HepG2 (cell line): ENCODE data around the gene GRPEL2. TPM values are rescaled to one million over a fixed set of nuclear protein-coding genes. Genes with fewer than 3 reads are reported as not detected.

Experiments used
- ATF5 ChIP-seq: sonication (generic); formaldehyde crosslinking; IDR thresholded peaks from 2 replicates; pipeline ENCODE4 v1.4.0; 2020; ENCODE audit warnings: mild to moderate bottlenecking, low read depth, missing genetic modification reagents
- BORCS8-MEF2B ChIP-seq: sonication (generic); formaldehyde crosslinking; IDR thresholded peaks from 2 replicates; pipeline ENCODE4 v1.8.0; 2022; ENCODE audit warnings: mild to moderate bottlenecking, missing genetic modification reagents
- CTCF ChIP-seq: sonication (generic); formaldehyde crosslinking; IDR thresholded peaks from 2 replicates; pipeline ENCODE4 v1.5.0; 2020; ENCODE audit warnings: mild to moderate bottlenecking, missing genetic modification reagents, moderate library complexity
- EHMT2 ChIP-seq: fragments of 200-600 bp; sonication (generic); IDR thresholded peaks from 2 replicates; pipeline ENCODE4 v1.7.0; 2017; ENCODE audit warnings: antibody characterized with exemption, low read depth, low read length, borderline replicate concordance
- ETV5 ChIP-seq: IDR thresholded peaks from 2 replicates; pipeline ENCODE4 v1.6.1; 2018; ENCODE audit warnings: missing biosample characterization, missing genetic modification reagents, inconsistent platforms, borderline replicate concordance
- GATAD2A ChIP-seq: IDR thresholded peaks from 2 replicates; pipeline ENCODE4 v1.6.1; 2016
- HDAC1 ChIP-seq: sonication (generic); formaldehyde crosslinking; IDR thresholded peaks from 2 replicates; pipeline ENCODE4 v1.5.1; 2020; ENCODE audit warnings: mild to moderate bottlenecking, missing genetic modification reagents
- MNT ChIP-seq: fragments of 450-650 bp; IDR thresholded peaks from 2 replicates; pipeline ENCODE4 v1.6.1; 2016
- NFIB ChIP-seq: sonication (generic); formaldehyde crosslinking; IDR thresholded peaks from 2 replicates; pipeline ENCODE4 v1.9.0; 2021; ENCODE audit warnings: missing genetic modification reagents, mild to moderate bottlenecking, borderline replicate concordance
- RAD21 ChIP-seq: fragments of 450-650 bp; formaldehyde crosslinking; IDR thresholded peaks from 2 replicates; pipeline ENCODE4 v1.5.0; 2020; ENCODE audit warnings: mild to moderate bottlenecking
- RXRB ChIP-seq: IDR thresholded peaks from 2 replicates; pipeline ENCODE4 v1.6.1; 2016; ENCODE audit warnings: borderline replicate concordance, missing genetic modification reagents, missing compliant biosample characterization
- TEAD3 ChIP-seq: optimal IDR thresholded peaks from 2 replicates; pipeline ENCODE3; 2016; ENCODE audit warnings: borderline replicate concordance
- TOE1 ChIP-seq: sonication (generic); formaldehyde crosslinking; IDR thresholded peaks from 2 replicates; pipeline ENCODE4 v1.4.0; 2020; ENCODE audit warnings: mild to moderate bottlenecking, missing genetic modification reagents
- ZBTB7B ChIP-seq: sonication (generic); formaldehyde crosslinking; IDR thresholded peaks from 2 replicates; pipeline ENCODE4 v1.4.0; 2020; ENCODE audit warnings: missing genetic modification reagents
- ZFY ChIP-seq: sonication (generic); formaldehyde crosslinking; IDR thresholded peaks from 2 replicates; pipeline ENCODE4 v1.4.0; 2020; ENCODE audit warnings: missing genetic modification reagents
- ZNF30 ChIP-seq: sonication (generic); formaldehyde crosslinking; IDR thresholded peaks from 2 replicates; pipeline ENCODE4 v1.5.0; 2020; ENCODE audit warnings: mild to moderate bottlenecking, missing genetic modification reagents
- ZNF609 ChIP-seq: sonication (generic); formaldehyde crosslinking; IDR thresholded peaks from 2 replicates; pipeline ENCODE4 v1.4.0; 2020; ENCODE audit warnings: mild to moderate bottlenecking, missing genetic modification reagents, borderline replicate concordance
- ZNF7 ChIP-seq: IDR thresholded peaks from 2 replicates; pipeline ENCODE4 v1.6.1; 2016; ENCODE audit warnings: missing biosample characterization, missing genetic modification reagents
- ZNF709 ChIP-seq: sonication (generic); formaldehyde crosslinking; IDR thresholded peaks from 2 replicates; pipeline ENCODE4 v1.5.0; 2020; ENCODE audit warnings: mild to moderate bottlenecking, missing genetic modification reagents
- ZNF800 ChIP-seq: sonication (generic); formaldehyde crosslinking; IDR thresholded peaks from 2 replicates; pipeline ENCODE4 v1.4.0; 2020; ENCODE audit warnings: missing genetic modification reagents
- polyA plus RNA-seq, 8 experiments: library from polyadenylated mRNA; depleted of rRNA in 3 of 8; stranded (reverse) in 7 of 8; unstranded in 1 of 8; fragments of >200 nt; fragmentation: Illumina TruSeq in 4 of 8; extraction: Trizol in 4 of 8; gene quantifications; 2 replicates each; pipeline versions ENCODE4 v1.2.1 to v1.2.3, GENCODE V29; 2011 to 2016; ENCODE audit warnings: low read depth in 4 of 8, missing spikeins in 1 of 8, mixed read lengths in 1 of 8; ENCODE audit not compliant: insufficient read depth in 1 of 8
- total RNA-seq, 5 experiments: library from RNA; depleted of rRNA; stranded (reverse); fragments of >200 nt; fragmentation: Illumina TruSeq; extraction: Trizol; gene quantifications; 2 replicates each; pipeline ENCODE4 v1.2.3, GENCODE V29; 2016; ENCODE audit warnings: low read depth in 1 of 5

GRPEL2 gene
- total and polyA plus RNA-seq, 2 of the 13 experiments (the other 11 are each of a cell fraction or from before 2014, with no cell fraction given): 13.1 to 16.6 TPM

- TF ChIP-seq ZNF800 (no peak), HDAC1 (peak; percentile 83), RXRB (CRISPR knock-in tag) (peak; percentile 40; the same call in 1 of the 2 replicates), ZNF30 (CRISPR knock-in tag) (no peak), ZNF609 (peak; percentile 54; the same call in 1 of the 2 replicates), NFIB (CRISPR knock-in tag) (no peak), CTCF (peak; percentile 63), EHMT2 (no peak), ZNF7 (CRISPR knock-in tag) (0 out of 2 replicates have a peak, but pooled peaks have one; percentile 14), GATAD2A (CRISPR knock-in tag) (peak; percentile 89), BORCS8-MEF2B (CRISPR knock-in tag) (peak; percentile 26; the same call in 1 of the 2 replicates), MNT (no peak), ZFY (CRISPR knock-in tag) (peak; percentile 20; the same call in 1 of the 2 replicates), RAD21 (CRISPR knock-in tag) (peak; percentile 21; the same call in 1 of the 2 replicates), TEAD3 (peak; percentile 9), TOE1 (CRISPR knock-in tag) (no peak), ETV5 (CRISPR knock-in tag) (peak; percentile 25; the same call in 1 of the 2 replicates), ATF5 (CRISPR knock-in tag) (no peak), ZBTB7B (CRISPR knock-in tag) (0 out of 2 replicates have a peak, but pooled peaks have one; percentile 20), ZNF709 (CRISPR knock-in tag) (0 out of 2 replicates have a peak, but pooled peaks have one; percentile 14)
Measured at GRCh38 chr5:149322518-149322917, 22.8 kb upstream of the GRPEL2 start (continued).
